HFFc6 (cell line): Measurements from ENCODE around the gene TRPM4. TPM values are rescaled to one million over a fixed set of nuclear protein-coding genes. Genes with fewer than 3 reads are reported as not detected.
"Not testable (repeated sequence)": the region's sequence is repeated elsewhere in the genome, so short reads cannot be mapped to it uniquely, and the experiment has no call there.

Experiments used
- DNase-seq: peaks from one replicate; pipeline ENCODE4 v3.0.0-alpha.2; 2018
- H3K27ac Mint-ChIP-seq: 2 replicates; pipeline ENCODE4 v1.8.0; 2020; ENCODE audit warnings: mild to moderate bottlenecking, mixed read lengths
- H3K27me3 Mint-ChIP-seq: 2 replicates; pipeline ENCODE4 v1.8.0; 2021; ENCODE audit warnings: mild to moderate bottlenecking, moderate library complexity, mixed read lengths; ENCODE audit not compliant: insufficient read depth
- H3K36me3 Mint-ChIP-seq: 2 replicates; pipeline ENCODE4 v1.8.0; 2021; ENCODE audit warnings: low read depth, mixed read lengths
- H3K4me1 Mint-ChIP-seq: 2 replicates; pipeline ENCODE4 v1.8.0; 2020; ENCODE audit warnings: low read depth, mixed read lengths
- H3K4me3 Mint-ChIP-seq: 2 replicates; pipeline ENCODE4 v1.8.0; 2020; ENCODE audit warnings: mild to moderate bottlenecking, moderate library complexity, mixed read lengths
- H3K9me3 Mint-ChIP-seq: 2 replicates; pipeline ENCODE4 v1.8.0; 2020; ENCODE audit warnings: mild to moderate bottlenecking, mixed read lengths
- total RNA-seq, 6 experiments: library from RNA; stranded (reverse); fragmentation: NEBNext Ultra II Directional; extraction: Animal tissue kit (Norgen Biotek cat#: 25700); gene quantifications; 2 replicates in 1 of 6; 3 replicates in 5 of 6; pipeline ENCODE4 v1.2.3, GENCODE V29; 2021
- TF ChIP-seq, protein P1 (sequence below): fragments of 200-600 bp; sonication (generic); IDR thresholded peaks from 2 replicates; pipeline ENCODE4 v1.5.0; 2021; ENCODE audit warnings: antibody characterized with exemption, mild to moderate bottlenecking

Gene TRPM4
- total RNA-seq, 6 experiments from 2014 or later = 25.5 to 32.5 (median 30.5) TPM

DNA sequence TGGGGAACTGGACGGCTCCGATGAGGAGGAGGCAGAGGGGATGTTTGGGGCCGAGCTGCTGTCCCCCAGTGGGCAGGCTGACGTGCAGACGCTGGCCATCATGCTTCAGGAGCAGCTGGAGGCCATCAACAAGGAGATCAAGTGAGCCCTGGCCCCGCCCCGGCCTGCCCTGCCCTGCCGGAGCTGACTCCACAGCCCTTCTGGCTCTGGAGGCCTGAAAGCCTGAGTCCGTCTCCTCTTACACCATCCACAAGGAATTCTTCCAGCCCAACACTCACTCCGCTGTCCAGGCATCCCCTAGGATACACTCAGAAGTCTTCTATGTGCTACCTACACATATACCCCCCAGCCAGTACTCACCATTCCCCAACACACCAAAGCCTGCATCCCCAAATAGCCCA, 20.8 kb upstream of the TRPM4 start:
- TF ChIP-seq, protein P1, sequence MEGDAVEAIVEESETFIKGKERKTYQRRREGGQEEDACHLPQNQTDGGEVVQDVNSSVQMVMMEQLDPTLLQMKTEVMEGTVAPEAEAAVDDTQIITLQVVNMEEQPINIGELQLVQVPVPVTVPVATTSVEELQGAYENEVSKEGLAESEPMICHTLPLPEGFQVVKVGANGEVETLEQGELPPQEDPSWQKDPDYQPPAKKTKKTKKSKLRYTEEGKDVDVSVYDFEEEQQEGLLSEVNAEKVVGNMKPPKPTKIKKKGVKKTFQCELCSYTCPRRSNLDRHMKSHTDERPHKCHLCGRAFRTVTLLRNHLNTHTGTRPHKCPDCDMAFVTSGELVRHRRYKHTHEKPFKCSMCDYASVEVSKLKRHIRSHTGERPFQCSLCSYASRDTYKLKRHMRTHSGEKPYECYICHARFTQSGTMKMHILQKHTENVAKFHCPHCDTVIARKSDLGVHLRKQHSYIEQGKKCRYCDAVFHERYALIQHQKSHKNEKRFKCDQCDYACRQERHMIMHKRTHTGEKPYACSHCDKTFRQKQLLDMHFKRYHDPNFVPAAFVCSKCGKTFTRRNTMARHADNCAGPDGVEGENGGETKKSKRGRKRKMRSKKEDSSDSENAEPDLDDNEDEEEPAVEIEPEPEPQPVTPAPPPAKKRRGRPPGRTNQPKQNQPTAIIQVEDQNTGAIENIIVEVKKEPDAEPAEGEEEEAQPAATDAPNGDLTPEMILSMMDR = no peak
- Mint-ChIP-seq H3K27ac (no peak overlapping the region), H3K9me3 (no peaks in the 10 kb centered on the region), H3K4me3 (no peak overlapping the region), H3K36me3 (no peaks in the 10 kb centered on the region), H3K27me3 (peaks cover 10% of the 10 kb centered on the region), H3K4me1 (no peaks in the 10 kb centered on the region)
- no peak for DNase-seq

DNA sequence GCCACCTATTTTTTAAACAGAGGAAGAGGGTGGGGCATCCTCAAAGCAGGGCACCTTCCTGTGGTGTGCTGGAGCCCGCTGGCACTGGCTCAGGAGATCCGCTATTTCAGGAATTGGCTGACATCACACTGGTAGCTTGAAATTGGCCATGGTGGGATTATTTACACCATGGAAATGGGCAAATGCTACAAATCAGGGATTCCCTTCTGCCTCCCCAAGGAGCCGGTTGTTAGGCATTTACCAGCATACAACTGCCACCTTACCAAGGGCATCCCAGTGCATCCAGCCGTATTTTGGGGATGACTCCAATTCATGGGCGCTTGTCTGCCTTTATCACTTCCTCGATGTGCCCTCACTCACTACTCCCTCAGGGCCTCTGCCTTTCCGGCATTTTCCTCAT, 16.6 kb upstream of the TRPM4 start:
- no peaks in the 10 kb centered on the region for H3K36me3 Mint-ChIP-seq
- peak overlapping the region; percentile 28; the same call in 1 of the 2 replicates for H3K4me3 Mint-ChIP-seq
- no peak for DNase-seq
- H3K27me3 Mint-ChIP-seq = peaks cover 8% of the 10 kb centered on the region
- TF ChIP-seq, protein P1 = no peak
- no peak overlapping the region for H3K27ac Mint-ChIP-seq
- H3K4me1 Mint-ChIP-seq = peaks cover 24% of the 10 kb centered on the region
- no peaks in the 10 kb centered on the region for H3K9me3 Mint-ChIP-seq

DNA sequence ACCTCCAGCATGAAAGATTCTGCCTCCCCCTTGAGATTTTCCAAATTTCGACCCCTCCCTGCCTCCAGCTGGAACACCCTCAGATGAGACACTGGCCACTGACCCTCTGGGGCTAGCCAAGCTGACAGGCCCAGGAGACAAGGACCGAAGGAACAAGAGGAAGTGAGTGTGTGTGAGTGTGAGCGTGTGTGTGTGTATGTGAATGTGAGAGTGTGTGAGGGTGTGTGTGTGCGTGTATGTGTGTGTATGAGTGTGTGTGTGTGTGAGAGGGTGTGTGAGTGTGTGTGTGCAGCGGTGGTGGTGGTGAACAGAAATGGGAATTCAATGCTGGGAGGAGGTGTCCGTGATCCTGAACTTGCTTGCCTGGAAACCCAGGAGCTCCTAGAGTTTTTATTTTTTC, 16.2 kb upstream of the TRPM4 start:
- Mint-ChIP-seq H3K9me3 (no peaks in the 10 kb centered on the region), H3K4me1 (peaks cover 28% of the 10 kb centered on the region), H3K36me3 (no peaks in the 10 kb centered on the region), H3K27ac (no peak overlapping the region), H3K4me3 (peak overlapping the region; percentile 28), H3K27me3 (peaks cover 6% of the 10 kb centered on the region)
- TF ChIP-seq, protein P1 = no peak
- no peak for DNase-seq

DNA sequence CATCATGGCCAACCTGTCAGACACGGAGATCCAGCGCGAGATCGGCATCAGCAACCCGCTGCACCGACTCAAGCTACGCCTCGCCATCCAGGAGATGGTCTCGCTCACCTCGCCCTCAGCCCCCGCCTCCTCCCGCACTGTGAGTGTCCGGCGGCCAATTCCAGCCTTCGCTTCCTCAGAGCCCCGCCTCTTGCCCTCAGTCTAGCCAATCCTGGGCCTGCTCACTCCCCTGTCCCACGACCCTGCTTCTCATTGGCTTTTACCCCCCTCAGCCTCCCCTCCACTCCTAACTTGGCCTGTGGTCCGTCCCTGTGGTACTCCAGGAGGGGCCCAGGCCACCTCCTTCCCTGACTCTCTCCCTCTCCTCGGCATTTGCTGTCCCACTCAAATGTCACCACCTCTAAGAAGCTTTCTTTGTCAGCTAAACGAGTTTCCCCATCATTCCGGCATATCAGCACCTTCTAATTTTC, 14.7 kb upstream of the TRPM4 start:
- H3K4me3 Mint-ChIP-seq = peak overlapping the region; percentile 95
- peaks cover 4% of the 10 kb centered on the region for H3K27me3 Mint-ChIP-seq
- TF ChIP-seq, protein P1 = no peak
- peak overlapping the region; percentile 52 for H3K27ac Mint-ChIP-seq
- H3K4me1 Mint-ChIP-seq = peaks cover 30% of the 10 kb centered on the region
- DNase-seq = peak; percentile 85
- H3K36me3 Mint-ChIP-seq = no peaks in the 10 kb centered on the region
- no peaks in the 10 kb centered on the region for H3K9me3 Mint-ChIP-seq

DNA sequence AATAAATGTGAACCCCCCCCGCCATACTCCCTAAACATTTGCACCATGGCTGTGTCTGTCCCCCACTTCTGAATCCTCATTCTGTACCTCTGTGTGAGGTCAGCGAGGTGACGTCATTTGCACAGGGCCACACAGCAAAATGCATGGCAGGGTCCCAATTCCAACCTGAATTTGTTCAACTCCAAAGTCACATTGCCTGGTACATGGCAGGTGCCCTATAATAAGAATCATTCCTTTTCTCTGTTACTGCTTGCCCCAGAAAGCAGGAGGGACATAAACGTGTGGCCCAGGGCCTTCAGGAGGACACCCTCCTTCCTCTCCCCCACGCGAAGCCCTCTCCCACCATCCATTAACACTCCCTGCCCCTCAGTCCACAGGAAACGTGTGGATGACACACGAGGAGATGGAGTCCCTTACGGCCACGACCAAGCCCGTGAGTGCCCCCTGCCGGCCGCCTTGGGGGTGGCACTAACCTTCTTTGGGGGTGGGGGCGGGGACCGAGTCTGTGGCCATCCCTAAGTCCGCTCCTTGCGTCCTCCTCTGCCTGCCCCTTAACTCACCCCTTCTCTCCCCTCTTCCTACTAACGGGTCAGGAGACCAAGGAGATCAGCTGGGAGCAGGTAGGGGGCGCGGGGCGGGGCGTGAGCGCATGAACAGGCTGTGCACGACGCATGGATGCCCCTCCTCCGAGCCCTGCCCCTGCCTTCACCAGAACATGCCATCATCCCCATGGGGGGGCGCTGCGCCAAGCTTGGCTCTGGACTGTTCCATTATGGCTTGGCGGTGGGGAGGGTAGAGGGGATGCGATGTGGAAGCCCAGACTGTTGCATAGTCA, 11.8 kb upstream of the TRPM4 start:
- Mint-ChIP-seq H3K27ac (peak overlapping the region; percentile 58), H3K4me3 (peak overlapping the region; percentile 63), H3K27me3 (peaks cover 2% of the 10 kb centered on the region), H3K36me3 (no peaks in the 10 kb centered on the region), H3K9me3 (no peaks in the 10 kb centered on the region), H3K4me1 (peaks cover 37% of the 10 kb centered on the region)
- peak; percentile 55 for DNase-seq
- TF ChIP-seq, protein P1 = peak; percentile 96

DNA sequence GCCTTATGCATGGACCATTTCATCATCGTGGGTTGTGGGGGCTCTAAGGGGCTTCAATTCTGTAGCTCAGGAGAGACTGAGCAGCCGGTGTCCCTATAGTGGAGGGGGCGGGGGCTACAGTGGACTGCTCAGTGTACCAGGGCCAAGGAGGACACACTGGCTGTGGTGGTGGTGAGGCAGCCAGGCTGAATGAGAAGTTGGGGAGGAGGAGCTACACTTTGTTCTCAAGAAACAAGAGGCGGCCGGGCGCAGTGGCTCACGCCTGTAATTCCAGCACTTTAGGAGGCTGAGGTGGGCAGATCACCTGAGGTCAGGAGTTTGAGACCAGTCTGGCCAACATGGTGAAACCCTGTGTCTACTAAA, 11.2 kb upstream of the TRPM4 start:
- peaks cover 37% of the 10 kb centered on the region for H3K4me1 Mint-ChIP-seq
- H3K27me3 Mint-ChIP-seq, H3K27ac Mint-ChIP-seq, H3K9me3 Mint-ChIP-seq, DNase-seq, H3K36me3 Mint-ChIP-seq: not testable (repeated sequence)
- H3K4me3 Mint-ChIP-seq = peak overlapping the region; percentile 63; the same call in 1 of the 2 replicates
